ENCODE measurements around the gene DNASE2B. TPM values are rescaled to one million over a fixed set of nuclear protein-coding genes. Genes with fewer than 3 reads are reported as not detected.

The DNASE2B gene
- total RNA-seq, 4 donors from 2014 or later: 0.64 to 1.9 TPM; not detected in 2

- intact Hi-C loops (cut with DNase I; ENCODE audit: low total_unique reads): no loop called here
- in situ Hi-C loops (cut with MboI; ENCODE audit: low pct_ligation_motif_present in 1 of 4, low pct_unique_long_range_greater_than_20kb in 1 of 4, low sequenced_read_pairs in 3 of 4): no loop called here
- WGBS, 2 donors (ENCODE audit: low coverage in 1 of 2): 80 to 100% methylated on average over 2 to 5 of the region's 5 CpGs
- TF ChIP-seq POLR2A (IDR thresholded peaks at IDR 0.05): no peak
- TF ChIP-seq EP300 (IDR thresholded peaks at IDR 0.05; ENCODE audit: low read depth): no peak
- TF ChIP-seq POLR2AphosphoS5 (IDR thresholded peaks at IDR 0.05): no peak
- TF ChIP-seq CTCF (IDR thresholded peaks at IDR 0.05): no peak
- no peaks in the 10 kb centered on the region for H3K4me1 ChIP-seq
- no peaks in the 10 kb centered on the region for H3K27me3 ChIP-seq
- DNase-seq: no peak
- H3K9me3 ChIP-seq: no peaks in the 10 kb centered on the region
- no peak overlapping the region for H3K27ac ChIP-seq
- H3K36me3 ChIP-seq: no peaks in the 10 kb centered on the region
- H3K4me3 ChIP-seq: no peak overlapping the region
Observed at GRCh38 chr1:84386716-84387479, 11.4 kb upstream of the DNASE2B start.

GRCh38 chr1:84387480-84388163 lies 10.7 kb upstream of the DNASE2B start:
- no peak overlapping the region for H3K27ac ChIP-seq
- in situ Hi-C loops (cut with MboI; ENCODE audit: low pct_ligation_motif_present in 1 of 4, low pct_unique_long_range_greater_than_20kb in 1 of 4, low sequenced_read_pairs in 3 of 4): no loop called here
- no peak overlapping the region for H3K4me3 ChIP-seq
- no peaks in the 10 kb centered on the region for H3K4me1 ChIP-seq
- no peak for TF ChIP-seq EP300 (IDR thresholded peaks at IDR 0.05; ENCODE audit: low read depth)
- no peak for TF ChIP-seq CTCF (IDR thresholded peaks at IDR 0.05)
- no peak for TF ChIP-seq POLR2AphosphoS5 (IDR thresholded peaks at IDR 0.05)
- TF ChIP-seq POLR2A (IDR thresholded peaks at IDR 0.05): no peak
- intact Hi-C loops (cut with DNase I; ENCODE audit: low total_unique reads): no loop called here
- no peak for DNase-seq
- WGBS, 2 donors (ENCODE audit: low coverage in 1 of 2): 82 to 85% methylated on average over 2 to 8 of the region's 8 CpGs
- no peaks in the 10 kb centered on the region for H3K36me3 ChIP-seq
- H3K9me3 ChIP-seq: no peaks in the 10 kb centered on the region
- no peaks in the 10 kb centered on the region for H3K27me3 ChIP-seq

GRCh38 chr1:84390226-84390625 lies 8.1 kb upstream of the DNASE2B start:
- H3K4me3 ChIP-seq: no peak overlapping the region
- H3K27me3 ChIP-seq: no peaks in the 10 kb centered on the region
- H3K36me3 ChIP-seq: no peaks in the 10 kb centered on the region
- in situ Hi-C loops (cut with MboI; ENCODE audit: low pct_ligation_motif_present in 1 of 4, low pct_unique_long_range_greater_than_20kb in 1 of 4, low sequenced_read_pairs in 3 of 4): no loop called here
- H3K9me3 ChIP-seq: no peaks in the 10 kb centered on the region
- H3K4me1 ChIP-seq: no peaks in the 10 kb centered on the region
- intact Hi-C loops (cut with DNase I; ENCODE audit: low total_unique reads): no loop called here
- no peak for DNase-seq
- no peak for TF ChIP-seq CTCF (IDR thresholded peaks at IDR 0.05)
- H3K27ac ChIP-seq: no peak overlapping the region

- Histone ChIP-seq H3K4me3 (no peak overlapping the region), H3K27ac (no peak overlapping the region), H3K36me3 (no peaks in the 10 kb centered on the region), H3K27me3 (no peaks in the 10 kb centered on the region), H3K9me3 (no peaks in the 10 kb centered on the region), H3K4me1 (peaks cover 0 to 8% (median 3%) of the 10 kb centered on the region in 4 donors)
- 90 to 91% methylated on average over 3 of the region's 3 CpGs for WGBS, 2 donors (ENCODE audit: low coverage in 1 of 2)
- DNase-seq: no peak
- no peak for TF ChIP-seq CTCF (IDR thresholded peaks at IDR 0.05)
- TF ChIP-seq EP300 (IDR thresholded peaks at IDR 0.05; ENCODE audit: low read depth): no peak
- TF ChIP-seq POLR2A (IDR thresholded peaks at IDR 0.05): no peak
- no peak for TF ChIP-seq POLR2AphosphoS5 (IDR thresholded peaks at IDR 0.05)
- in situ Hi-C loops (cut with MboI; ENCODE audit: low pct_ligation_motif_present in 1 of 4, low pct_unique_long_range_greater_than_20kb in 1 of 4, low sequenced_read_pairs in 3 of 4): no loop called here
- intact Hi-C loops (cut with DNase I; ENCODE audit: low total_unique reads): no loop called here
Observed at GRCh38 chr1:84401156-84401555, 2.9 kb downstream of the DNASE2B start.
